ENCODE data around the gene ANKRD9.

The ANKRD9 gene

GRCh38 chr14:102498678-102499265 lies 10.8 kb downstream of the ANKRD9 start:
- DNase-seq (ENCODE audit: low read depth in 2 of 2) = no peak

- DNase-seq (ENCODE audit: low read depth in 2 of 2) = no peak
Measured at GRCh38 chr14:102497998-102498677, 11.4 kb downstream of the ANKRD9 start.

GRCh38 chr14:102496958-102497744 lies 12.4 kb downstream of the ANKRD9 start:
- DNase-seq (ENCODE audit: low read depth in 2 of 2) = no peak

- DNase-seq (ENCODE audit: low read depth in 2 of 2) = no peak
Measured at GRCh38 chr14:102496331-102496691, 13.3 kb downstream of the ANKRD9 start.

GRCh38 chr14:102495491-102496330 lies 13.9 kb downstream of the ANKRD9 start:
- no peak for DNase-seq (ENCODE audit: low read depth in 2 of 2)

GRCh38 chr14:102493585-102493984 lies 16.0 kb downstream of the ANKRD9 start:
- DNase-seq (ENCODE audit: low read depth in 2 of 2) = no peak

GRCh38 chr14:102493096-102493495 lies 16.5 kb downstream of the ANKRD9 start:
- no peak for DNase-seq (ENCODE audit: low read depth in 2 of 2)

GRCh38 chr14:102492531-102492910 lies 17.1 kb downstream of the ANKRD9 start:
- no peak for DNase-seq (ENCODE audit: low read depth in 2 of 2)

GRCh38 chr14:102491786-102492530 lies 17.6 kb downstream of the ANKRD9 start:
- DNase-seq (ENCODE audit: low read depth in 2 of 2) = no peak

GRCh38 chr14:102491366-102491765 lies 18.2 kb downstream of the ANKRD9 start:
- DNase-seq (ENCODE audit: low read depth in 2 of 2) = no peak

- no peak for DNase-seq (ENCODE audit: low read depth in 2 of 2)
Measured at GRCh38 chr14:102490456-102490855, 19.1 kb downstream of the ANKRD9 start.

GRCh38 chr14:102487204-102487577 lies 22.4 kb downstream of the ANKRD9 start:
- DNase-seq (ENCODE audit: low read depth in 2 of 2) = no peak

- no peak for DNase-seq (ENCODE audit: low read depth in 2 of 2)
Measured at GRCh38 chr14:102486513-102487203, 22.9 kb downstream of the ANKRD9 start.

- DNase-seq (ENCODE audit: low read depth in 2 of 2) = no peak
Measured at GRCh38 chr14:102485693-102486512, 23.7 kb downstream of the ANKRD9 start.

GRCh38 chr14:102484316-102484715 lies 25.3 kb downstream of the ANKRD9 start:
- no peak for DNase-seq (ENCODE audit: low read depth in 2 of 2)

- no peak for DNase-seq (ENCODE audit: low read depth in 2 of 2)
Measured at GRCh38 chr14:102481791-102482238, 27.8 kb downstream of the ANKRD9 start.

- DNase-seq (ENCODE audit: low read depth in 2 of 2) = no peak
Measured at GRCh38 chr14:102481371-102481770, 28.2 kb downstream of the ANKRD9 start.

GRCh38 chr14:102479777-102480176 lies 29.8 kb downstream of the ANKRD9 start:
- no peak for DNase-seq (ENCODE audit: low read depth in 2 of 2)

GRCh38 chr14:102479107-102479506 lies 30.5 kb downstream of the ANKRD9 start:
- no peak for DNase-seq (ENCODE audit: low read depth in 2 of 2)

- no peak for DNase-seq (ENCODE audit: low read depth in 2 of 2)
Measured at GRCh38 chr14:102474934-102475333, 34.6 kb downstream of the ANKRD9 start.

All from stimulated activated CD8-positive, alpha-beta memory T cell treated with anti-CD3 and anti-CD28 coated beads, Interleukin-2, amount 100 ng/mL, for 1 hour (primary cell).